Fibroblast of skin of scalp (primary cell): ENCODE data around the gene GAB2.
"Not testable (repeated sequence)": the region's sequence is repeated elsewhere in the genome, so short reads cannot be mapped to it uniquely, and the experiment has no call there.

Source experiments
- DNase-seq: peaks from one replicate; pipeline ENCODE4 v3.0.0-alpha.2; 2013

Gene GAB2

GRCh38 chr11:78179459-78180071, 238.1 kb downstream of the GAB2 start:
- no peak for DNase-seq

GRCh38 chr11:78177216-78177615, 240.4 kb downstream of the GAB2 start:
- no peak for DNase-seq

GRCh38 chr11:78176605-78177141, 240.9 kb downstream of the GAB2 start:
- no peak for DNase-seq

- DNase-seq, result not testable (repeated sequence)
Measured at GRCh38 chr11:78175862-78176261, 241.8 kb downstream of the GAB2 start.

GRCh38 chr11:78171951-78172350, 245.7 kb downstream of the GAB2 start:
- DNase-seq, result no peak

- DNase-seq, result no peak
Measured at GRCh38 chr11:78170874-78171549, 246.6 kb downstream of the GAB2 start.

- DNase-seq, result no peak
Measured at GRCh38 chr11:78170413-78170812, 247.2 kb downstream of the GAB2 start.

- peak; percentile 96 for DNase-seq
Measured at GRCh38 chr11:78168539-78169477, 248.8 kb downstream of the GAB2 start.

- DNase-seq, result no peak
Measured at GRCh38 chr11:78166855-78167469, 250.7 kb downstream of the GAB2 start.
